Right lobe of liver (tissue), 4 donors: ENCODE results near the gene LSP1.

Experiments
- CTCF ChIP-seq, 4 donors: fragments of 200-600 bp in 3 of 4; fragments of 450-650 bp in 1 of 4; IDR thresholded peaks; one replicate each; pipeline versions ENCODE4 v1.5.1 to v1.8.0; 2016 to 2022; ENCODE audit warnings: antibody characterized with exemption in 4 of 4, mild to moderate bottlenecking in 2 of 4
- POLR2A ChIP-seq: fragments of 450-650 bp; IDR thresholded peaks from one replicate; pipeline ENCODE4 v1.6.1; 2017; ENCODE audit warnings: antibody characterized with exemption, mild to moderate bottlenecking
- donor health status: DM: no; HTN: no; CAD: no.
- donor health status: DM: no; HTN: no; CAD: no.
- donor health status: DM: no; HTN: yes; CAD: no.

- TF ChIP-seq CTCF (IDR thresholded peaks at IDR 0.05), result no peak
- TF ChIP-seq POLR2A, result no peak
Observed at GRCh38 chr11:1893581-1894359, 40.9 kb downstream of the LSP1 start.
